ENCODE measurements around the gene TRABD2B.

GRCh38 chr1:47932743-47933142 lies 64.4 kb downstream of the TRABD2B start:
- TF ChIP-seq CTCF (IDR thresholded peaks at IDR 0.05) (no peak), ZFX (IDR thresholded peaks at IDR 0.05; ENCODE audit: borderline replicate concordance) (no peak)
